HG02840 (cell line): ENCODE results near the gene PKP3.

Experiments
- ATAC-seq: cut with Tn5 transposase; IDR thresholded peaks from one replicate; pipeline ENCODE4 v1.9.1; 2021; ENCODE audit warnings: mild to moderate bottlenecking, moderate library complexity, moderate number of reproducible peaks; ENCODE audit not compliant: unreplicated experiment, low FRiP score

PKP3 gene

GRCh38 chr11:441043-441417 is 47.0 kb downstream of the PKP3 start:
- no peak for ATAC-seq

- ATAC-seq = no peak
Observed at GRCh38 chr11:441418-442274, 47.6 kb downstream of the PKP3 start, which contains the start of gene ANO9. Gene ANO9 (minus strand): TSS chr11:442011. CDS start chr11:441926, 85 bp downstream.

GRCh38 chr11:442611-443081 is 48.6 kb downstream of the PKP3 start:
- ATAC-seq = no peak

- ATAC-seq = no peak
Observed at GRCh38 chr11:443542-444199, 49.7 kb downstream of the PKP3 start.

GRCh38 chr11:444396-445144 is 50.6 kb downstream of the PKP3 start:
- no peak for ATAC-seq

GRCh38 chr11:445765-446588 is 52.0 kb downstream of the PKP3 start:
- no peak for ATAC-seq

GRCh38 chr11:446891-447290 is 52.9 kb downstream of the PKP3 start:
- ATAC-seq = no peak

GRCh38 chr11:447923-448731 is 54.1 kb downstream of the PKP3 start:
- ATAC-seq = peak; percentile 41

GRCh38 chr11:449889-450808 is 56.1 kb downstream of the PKP3 start, which contains the start of gene PTDSS2:
Gene PTDSS2 (plus strand): TSS chr11:450279. CDS start chr11:450456, 177 bp downstream.
- peak; percentile 58 for ATAC-seq

- ATAC-seq = peak; percentile 10
Observed at GRCh38 chr11:450809-451451, 56.9 kb downstream of the PKP3 start.

- ATAC-seq = no peak
Observed at GRCh38 chr11:451738-452137, 57.7 kb downstream of the PKP3 start.

- no peak for ATAC-seq
Observed at GRCh38 chr11:452203-452744, 58.3 kb downstream of the PKP3 start.

GRCh38 chr11:452916-453527 is 59.0 kb downstream of the PKP3 start:
- no peak for ATAC-seq

GRCh38 chr11:453564-453963 is 59.6 kb downstream of the PKP3 start:
- ATAC-seq = no peak

- no peak for ATAC-seq
Observed at GRCh38 chr11:454043-454442, 60.0 kb downstream of the PKP3 start.
